CD14-positive monocyte (primary cell): ENCODE measurements around the gene CACNG3. TPM values are rescaled to one million over a fixed set of nuclear protein-coding genes. Genes with fewer than 3 reads are reported as not detected.

Experiments
- DNase-seq, 3 donors: peaks; one replicate each; pipeline ENCODE4 v3.0.0-alpha.2; 2011 to 2022
- H2AFZ ChIP-seq: 2 replicates; pipeline ENCODE4 v1.6.0; 2012; ENCODE audit warnings: mild to moderate bottlenecking, low read depth, low read length, inconsistent platforms; ENCODE audit not compliant: insufficient read depth, poor library complexity, severe bottlenecking
- H3K27ac ChIP-seq, 2 donors: 1 replicate in 1 of 2; 2 replicates in 1 of 2; pipeline ENCODE4 v1.5.1; 2012 to 2013; ENCODE audit warnings: low read length in 2 of 2, control low read depth in 1 of 2, inconsistent platforms in 1 of 2, low read depth in 1 of 2, mild to moderate bottlenecking in 1 of 2
- H3K27me3 ChIP-seq, 2 donors: one replicate each; pipeline versions ENCODE4 v1.6.0 to v1.6.1; 2011 to 2013; ENCODE audit warnings: low read length in 2 of 2; ENCODE audit not compliant: control insufficient read depth in 2 of 2, insufficient read depth in 2 of 2
- H3K36me3 ChIP-seq, 2 donors: replicated peaks in 1 of 2; 1 replicate in 1 of 2; 2 replicates in 1 of 2; pipeline versions ENCODE4 v1.5.1 to v1.6.1; 2012 to 2013; ENCODE audit warnings: low read length in 2 of 2, control low read depth in 1 of 2, inconsistent platforms in 1 of 2, mild to moderate bottlenecking in 1 of 2; ENCODE audit not compliant: insufficient read depth in 2 of 2, control insufficient read depth in 1 of 2
- H3K4me1 ChIP-seq, 2 donors: 1 replicate in 1 of 2; 2 replicates in 1 of 2; pipeline versions ENCODE4 v1.5.1 to v1.6.1; 2012 to 2013; ENCODE audit warnings: low read length in 2 of 2, control low read depth in 1 of 2, inconsistent platforms in 1 of 2, mild to moderate bottlenecking in 1 of 2, moderate library complexity in 1 of 2; ENCODE audit not compliant: insufficient read depth in 2 of 2, control insufficient read depth in 1 of 2
- H3K4me2 ChIP-seq: replicated peaks from 2 replicates; pipeline ENCODE3; 2012; ENCODE audit warnings: low read length, moderate library complexity, mild to moderate bottlenecking; ENCODE audit not compliant: poor library complexity, severe bottlenecking; ENCODE audit errors: extremely low read depth
- H3K4me3 ChIP-seq, 3 experiments: fragments of 200-600 bp in 1 of 3; sonication (generic) in 1 of 3; replicated peaks in 1 of 3; 1 replicate in 2 of 3; 2 replicates in 1 of 3; pipeline ENCODE4 v1.5.1; 2011 to 2013; ENCODE audit warnings: low read length in 3 of 3, mild to moderate bottlenecking in 3 of 3, control low read depth in 2 of 3, low read depth in 2 of 3, inconsistent platforms in 1 of 3, moderate library complexity in 1 of 3
- H3K79me2 ChIP-seq: 2 replicates; pipeline ENCODE4 v1.6.0; 2012; ENCODE audit warnings: mild to moderate bottlenecking, control low read depth, inconsistent platforms, low read length, moderate library complexity; ENCODE audit not compliant: insufficient read depth
- H3K9ac ChIP-seq: 2 replicates; pipeline ENCODE4 v1.6.0; 2017; ENCODE audit warnings: low read length, mild to moderate bottlenecking; ENCODE audit not compliant: insufficient read depth, poor library complexity, severe bottlenecking
- H3K9me3 ChIP-seq, 2 donors: replicated peaks in 1 of 2; 1 replicate in 1 of 2; 2 replicates in 1 of 2; pipeline versions ENCODE4 v1.5.1 to v1.6.1; 2012 to 2013; ENCODE audit warnings: low read length in 2 of 2, control low read depth in 1 of 2; ENCODE audit not compliant: control insufficient read depth in 1 of 2, insufficient read depth in 1 of 2
- H4K20me1 ChIP-seq: 2 replicates; pipeline ENCODE4 v1.6.0; 2012; ENCODE audit warnings: mild to moderate bottlenecking, low read length, control low read depth, moderate library complexity; ENCODE audit not compliant: insufficient read depth
- H3K27ac Mint-ChIP-seq, 7 donors: one replicate each; pipeline ENCODE4 v1.8.0; 2020; ENCODE audit warnings: mild to moderate bottlenecking in 7 of 7, mixed read lengths in 7 of 7, moderate library complexity in 6 of 7, inconsistent platforms in 2 of 7
- H3K27me3 Mint-ChIP-seq, 3 donors: one replicate each; pipeline ENCODE4 v1.8.0; 2021 to 2022; ENCODE audit warnings: low read depth in 3 of 3, mild to moderate bottlenecking in 3 of 3, mixed read lengths in 3 of 3, moderate library complexity in 3 of 3, inconsistent platforms in 1 of 3
- H3K36me3 Mint-ChIP-seq, 2 donors: one replicate each; pipeline ENCODE4 v1.8.0; 2020; ENCODE audit warnings: mixed read lengths in 2 of 2, inconsistent platforms in 1 of 2, mild to moderate bottlenecking in 1 of 2
- H3K4me1 Mint-ChIP-seq: one replicate; pipeline ENCODE4 v1.8.0; 2020; ENCODE audit warnings: mild to moderate bottlenecking, mixed read lengths
- H3K4me3 Mint-ChIP-seq, 2 donors: one replicate each; pipeline ENCODE4 v1.8.0; 2020; ENCODE audit warnings: mild to moderate bottlenecking in 2 of 2, mixed read lengths in 2 of 2, moderate library complexity in 1 of 2
- H3K9me3 Mint-ChIP-seq, 7 donors: one replicate each; pipeline ENCODE4 v1.8.0; 2020 to 2022; ENCODE audit warnings: mixed read lengths in 7 of 7, mild to moderate bottlenecking in 6 of 7, moderate library complexity in 6 of 7, inconsistent platforms in 2 of 7
- CTCF ChIP-seq: fragments of 200-600 bp; IDR thresholded peaks from one replicate; pipeline ENCODE4 v1.8.0; 2022; ENCODE audit warnings: antibody characterized with exemption, mild to moderate bottlenecking
- WGBS: methylation state at CpG from one replicate; pipeline ENCODE4 v1.1.5; 2013; ENCODE audit warnings: missing lambda C conversion rate; ENCODE audit not compliant: insufficient coverage; 5-methylcytosine and 5-hydroxymethylcytosine counted together
- intact Hi-C, 2 donors: fragments of 100-400 bp; cut with micrococcal nuclease; formaldehyde crosslinking; loops; one replicate each; pipeline versions ENCODE4 v1.15.0 to v1.15.1; 2023
- polyA plus RNA-seq, 3 donors: library from polyadenylated mRNA; depleted of rRNA in 1 of 3; unstranded in 2 of 3; stranded (reverse) in 1 of 3; fragments of 300-500 nt in 2 of 3; fragments of >200 nt in 1 of 3; fragmentation: Illumina TruSeq in 2 of 3; gene quantifications; 1 replicate in 2 of 3; 2 replicates in 1 of 3; pipeline ENCODE4 v1.2.3, GENCODE V29; 2012 to 2021

Gene CACNG3
- polyA plus RNA-seq, 3 donors = not detected

DNA sequence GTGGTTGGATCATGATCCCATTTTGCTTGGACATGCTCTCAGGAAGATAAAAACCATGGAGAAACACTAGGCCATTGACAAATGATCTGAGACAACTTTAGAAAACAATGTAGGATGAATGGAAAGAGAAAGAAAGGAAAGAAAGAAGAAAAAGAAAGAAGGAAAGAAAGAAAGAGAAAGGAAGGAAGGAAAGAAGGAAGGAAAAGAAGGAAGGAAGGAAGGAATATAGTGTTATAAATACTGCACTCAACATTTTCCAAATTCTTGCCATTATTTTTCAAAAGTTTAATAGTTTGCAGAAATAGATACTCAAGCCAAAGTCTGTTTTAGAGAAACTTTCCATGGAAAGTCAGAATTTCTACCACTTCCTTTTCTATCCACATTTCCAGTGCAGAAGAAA is 39.2 kb upstream of the CACNG3 start:
- Mint-ChIP-seq H3K36me3 (peaks cover 73 to 86% of the 10 kb centered on the region in 2 donors), H3K27ac (peak overlapping the region in 1 of 7 donors; percentile 50), H3K4me1 (no peaks in the 10 kb centered on the region), H3K27me3 (no peaks in the 10 kb centered on the region), H3K9me3 (peaks cover 0 to 7% (median 0%) of the 10 kb centered on the region in 7 donors), H3K4me3 (no peak overlapping the region)
- no peak for DNase-seq
- H2AFZ ChIP-seq = no peak overlapping the region
- H4K20me1 ChIP-seq = no peaks in the 10 kb centered on the region
- H3K4me1 ChIP-seq = no peaks in the 10 kb centered on the region
- peaks cover 69 to 97% of the 10 kb centered on the region in 2 donors for H3K36me3 ChIP-seq
- H3K79me2 ChIP-seq = no peaks in the 10 kb centered on the region
- no peaks in the 10 kb centered on the region for H3K9me3 ChIP-seq
- H3K4me2 ChIP-seq = no peak overlapping the region
- TF ChIP-seq CTCF = no peak
- no peak overlapping the region for H3K27ac ChIP-seq
- H3K4me3 ChIP-seq = no peak overlapping the region
- no peaks in the 10 kb centered on the region for H3K27me3 ChIP-seq
- H3K9ac ChIP-seq = no peak overlapping the region
- intact Hi-C loops = no loop called here

GRCh38 chr16:24217461-24217860 is 38.7 kb upstream of the CACNG3 start:
- H3K4me2 ChIP-seq = no peak overlapping the region
- no peak overlapping the region for H3K9ac ChIP-seq
- H3K9me3 ChIP-seq = no peaks in the 10 kb centered on the region
- WGBS = 100% methylated on average over 1 of the region's 3 CpGs
- Mint-ChIP-seq H3K4me3 (no peak overlapping the region), H3K4me1 (no peaks in the 10 kb centered on the region), H3K27me3 (no peaks in the 10 kb centered on the region), H3K9me3 (peaks cover 0 to 9% (median 0%) of the 10 kb centered on the region in 7 donors), H3K36me3 (peaks cover 73 to 86% of the 10 kb centered on the region in 2 donors), H3K27ac (peak overlapping the region in 1 of 7 donors; percentile 43)
- DNase-seq = no peak
- intact Hi-C loops = no loop called here
- TF ChIP-seq CTCF = no peak
- H3K79me2 ChIP-seq = no peaks in the 10 kb centered on the region
- no peaks in the 10 kb centered on the region for H4K20me1 ChIP-seq
- no peak overlapping the region for H2AFZ ChIP-seq
- no peak overlapping the region for H3K27ac ChIP-seq
- H3K27me3 ChIP-seq = no peaks in the 10 kb centered on the region
- peaks cover 66 to 93% of the 10 kb centered on the region in 2 donors for H3K36me3 ChIP-seq
- no peak overlapping the region for H3K4me3 ChIP-seq
- H3K4me1 ChIP-seq = no peaks in the 10 kb centered on the region
